ENCODE data around the gene GJA4.

GJA4 gene

GRCh38 chr1:34842073-34842472, 49.3 kb downstream of the GJA4 start:
- DNase-seq: no peak

DNA sequence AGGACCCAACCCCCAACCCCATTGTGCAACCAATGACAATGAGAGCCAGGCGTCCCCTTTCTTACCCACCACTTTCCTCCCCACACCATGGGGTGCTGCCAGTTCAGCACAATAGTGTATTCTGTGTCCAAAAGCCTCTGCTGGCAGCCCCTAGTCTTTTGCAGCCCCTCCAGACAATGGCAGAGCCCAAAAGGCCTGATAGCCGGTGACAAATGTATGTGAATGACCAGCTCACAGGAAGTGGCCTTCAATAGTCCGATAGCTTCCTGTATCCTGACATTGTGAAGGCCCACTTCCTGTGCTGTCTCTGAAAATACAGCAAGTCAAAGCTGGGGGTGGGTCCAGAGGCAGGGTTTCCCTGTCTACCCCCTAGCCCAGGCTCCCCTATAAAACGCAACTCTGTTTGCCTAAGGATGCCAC, 50.2 kb downstream of the GJA4 start:
- DNase-seq: no peak

DNA sequence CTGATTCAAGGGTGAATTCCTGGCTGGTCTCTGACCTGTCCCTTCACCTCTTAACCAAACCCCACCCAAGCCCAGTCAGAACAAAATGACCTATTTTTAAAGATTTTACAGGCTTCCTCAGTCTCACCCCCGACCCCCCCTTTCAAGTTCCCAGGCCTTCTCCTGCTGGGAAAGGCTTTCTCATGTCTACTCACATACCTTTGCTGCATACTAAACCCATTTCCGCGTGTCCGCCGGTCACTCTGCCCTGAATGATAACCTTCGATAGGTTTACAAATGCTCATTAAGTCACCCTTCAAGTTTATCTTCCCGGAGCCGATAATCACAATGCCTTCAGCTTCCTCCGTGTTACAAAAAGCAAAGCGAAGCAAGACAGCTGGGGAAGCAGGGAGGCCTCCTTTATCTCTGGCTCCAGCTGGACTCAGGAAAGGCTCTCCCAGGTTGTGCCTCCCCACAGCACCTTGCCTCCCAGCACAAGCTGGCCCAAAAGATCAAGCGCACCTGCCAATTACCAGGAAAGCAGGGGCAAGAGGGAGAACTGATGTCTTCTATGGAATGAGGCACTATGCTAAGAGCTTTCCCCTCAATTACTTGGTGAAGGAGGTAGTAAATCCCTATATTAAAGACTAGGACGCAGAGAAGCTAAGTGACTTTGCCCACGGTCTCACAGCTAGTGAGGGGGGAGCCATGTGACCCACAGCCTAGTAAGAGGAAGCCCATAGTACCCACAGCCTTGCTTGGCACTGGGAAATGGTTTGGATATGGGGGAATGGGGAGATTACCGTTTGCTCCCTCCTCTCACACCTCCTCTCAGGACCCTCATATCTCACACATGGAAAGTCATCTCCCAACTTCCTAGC, 50.8 kb downstream of the GJA4 start:
- peak; percentile 30 for DNase-seq

DNA sequence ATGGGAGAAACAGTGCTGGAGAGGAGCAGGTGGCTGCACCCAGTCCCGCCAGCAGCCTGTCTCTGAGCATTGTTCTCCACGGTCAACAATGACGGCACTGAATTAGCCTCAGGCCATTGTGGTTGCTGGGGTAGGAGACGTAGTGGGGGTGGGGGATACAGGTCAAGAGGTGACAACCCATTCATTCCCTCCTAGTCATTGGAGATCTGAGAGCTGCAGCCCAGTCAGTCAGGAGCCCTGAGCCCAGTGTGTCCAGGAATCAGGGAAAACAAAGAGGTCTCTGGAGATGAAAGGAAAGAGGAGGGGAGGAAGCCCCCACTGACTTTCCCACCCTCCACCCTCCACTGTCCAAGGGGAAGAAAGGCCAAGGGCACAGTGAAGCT, 51.4 kb downstream of the GJA4 start:
- peak; percentile 62 for DNase-seq

Measured in eye (tissue), 1 donor.